ENCODE measurements around the gene NMNAT3.

Gene NMNAT3

GRCh38 chr3:139529662-139530061, 148.1 kb downstream of the NMNAT3 start:
- Histone ChIP-seq H3K9me3 (ENCODE audit: control insufficient read depth, low read length) (no peaks in the 10 kb centered on the region), H3K27me3 (replicated peaks; ENCODE audit: control insufficient read depth, insufficient read depth, low read length, poor library complexity, severe bottlenecking) (no peaks in the 10 kb centered on the region), H3K36me3 (ENCODE audit: control insufficient read depth, insufficient read depth, low read length) (no peaks in the 10 kb centered on the region), H3K4me1 (ENCODE audit: control insufficient read depth, insufficient read depth, low read length, poor library complexity, severe bottlenecking) (no peaks in the 10 kb centered on the region), H3K4me3 (ENCODE audit: insufficient read depth, low read depth, low read length, poor library complexity, severe bottlenecking) (no peak overlapping the region), H3K27ac (ENCODE audit: insufficient read depth, low read length, poor library complexity, severe bottlenecking) (no peak overlapping the region)
- DNase-seq: no peak

- no peak overlapping the region for H3K4me3 ChIP-seq (ENCODE audit: insufficient read depth, low read depth, low read length, poor library complexity, severe bottlenecking)
- no peaks in the 10 kb centered on the region for H3K36me3 ChIP-seq (ENCODE audit: control insufficient read depth, insufficient read depth, low read length)
- no peak overlapping the region for H3K27ac ChIP-seq (ENCODE audit: insufficient read depth, low read length, poor library complexity, severe bottlenecking)
- no peak for DNase-seq
- H3K4me1 ChIP-seq (ENCODE audit: control insufficient read depth, insufficient read depth, low read length, poor library complexity, severe bottlenecking): no peaks in the 10 kb centered on the region
- H3K9me3 ChIP-seq (ENCODE audit: control insufficient read depth, low read length): no peaks in the 10 kb centered on the region
- H3K27me3 ChIP-seq (replicated peaks; ENCODE audit: control insufficient read depth, insufficient read depth, low read length, poor library complexity, severe bottlenecking): no peaks in the 10 kb centered on the region
Observed at GRCh38 chr3:139528924-139529323, 148.8 kb downstream of the NMNAT3 start.

GRCh38 chr3:139528281-139528680, 149.5 kb downstream of the NMNAT3 start:
- Histone ChIP-seq H3K27me3 (replicated peaks; ENCODE audit: control insufficient read depth, insufficient read depth, low read length, poor library complexity, severe bottlenecking) (no peaks in the 10 kb centered on the region), H3K4me3 (ENCODE audit: insufficient read depth, low read depth, low read length, poor library complexity, severe bottlenecking) (no peak overlapping the region), H3K36me3 (ENCODE audit: control insufficient read depth, insufficient read depth, low read length) (no peaks in the 10 kb centered on the region), H3K27ac (ENCODE audit: insufficient read depth, low read length, poor library complexity, severe bottlenecking) (no peak overlapping the region), H3K9me3 (ENCODE audit: control insufficient read depth, low read length) (no peaks in the 10 kb centered on the region), H3K4me1 (ENCODE audit: control insufficient read depth, insufficient read depth, low read length, poor library complexity, severe bottlenecking) (no peaks in the 10 kb centered on the region)
- no peak for DNase-seq

- H3K36me3 ChIP-seq (ENCODE audit: control insufficient read depth, insufficient read depth, low read length): no peaks in the 10 kb centered on the region
- no peak overlapping the region for H3K27ac ChIP-seq (ENCODE audit: insufficient read depth, low read length, poor library complexity, severe bottlenecking)
- H3K9me3 ChIP-seq (ENCODE audit: control insufficient read depth, low read length): no peaks in the 10 kb centered on the region
- H3K4me3 ChIP-seq (ENCODE audit: insufficient read depth, low read depth, low read length, poor library complexity, severe bottlenecking): no peak overlapping the region
- DNase-seq: no peak
- no peaks in the 10 kb centered on the region for H3K27me3 ChIP-seq (replicated peaks; ENCODE audit: control insufficient read depth, insufficient read depth, low read length, poor library complexity, severe bottlenecking)
- H3K4me1 ChIP-seq (ENCODE audit: control insufficient read depth, insufficient read depth, low read length, poor library complexity, severe bottlenecking): no peaks in the 10 kb centered on the region
Observed at GRCh38 chr3:139527265-139527664, 150.5 kb downstream of the NMNAT3 start.

GRCh38 chr3:139526146-139526545, 151.6 kb downstream of the NMNAT3 start:
- H3K9me3 ChIP-seq (ENCODE audit: control insufficient read depth, low read length): no peaks in the 10 kb centered on the region
- no peak for DNase-seq
- H3K4me3 ChIP-seq (ENCODE audit: insufficient read depth, low read depth, low read length, poor library complexity, severe bottlenecking): no peak overlapping the region
- no peak overlapping the region for H3K27ac ChIP-seq (ENCODE audit: insufficient read depth, low read length, poor library complexity, severe bottlenecking)
- no peaks in the 10 kb centered on the region for H3K36me3 ChIP-seq (ENCODE audit: control insufficient read depth, insufficient read depth, low read length)
- H3K4me1 ChIP-seq (ENCODE audit: control insufficient read depth, insufficient read depth, low read length, poor library complexity, severe bottlenecking): no peaks in the 10 kb centered on the region
- H3K27me3 ChIP-seq (replicated peaks; ENCODE audit: control insufficient read depth, insufficient read depth, low read length, poor library complexity, severe bottlenecking): no peaks in the 10 kb centered on the region

- Histone ChIP-seq H3K27ac (ENCODE audit: insufficient read depth, low read length, poor library complexity, severe bottlenecking) (no peak overlapping the region), H3K36me3 (ENCODE audit: control insufficient read depth, insufficient read depth, low read length) (no peaks in the 10 kb centered on the region), H3K27me3 (replicated peaks; ENCODE audit: control insufficient read depth, insufficient read depth, low read length, poor library complexity, severe bottlenecking) (no peaks in the 10 kb centered on the region), H3K4me3 (ENCODE audit: insufficient read depth, low read depth, low read length, poor library complexity, severe bottlenecking) (no peak overlapping the region), H3K4me1 (ENCODE audit: control insufficient read depth, insufficient read depth, low read length, poor library complexity, severe bottlenecking) (no peaks in the 10 kb centered on the region), H3K9me3 (ENCODE audit: control insufficient read depth, low read length) (no peaks in the 10 kb centered on the region)
- DNase-seq: no peak
Observed at GRCh38 chr3:139524841-139525636, 152.7 kb downstream of the NMNAT3 start.

GRCh38 chr3:139523718-139524117, 154.1 kb downstream of the NMNAT3 start:
- no peaks in the 10 kb centered on the region for H3K9me3 ChIP-seq (ENCODE audit: control insufficient read depth, low read length)
- no peaks in the 10 kb centered on the region for H3K4me1 ChIP-seq (ENCODE audit: control insufficient read depth, insufficient read depth, low read length, poor library complexity, severe bottlenecking)
- H3K27ac ChIP-seq (ENCODE audit: insufficient read depth, low read length, poor library complexity, severe bottlenecking): no peak overlapping the region
- no peak for DNase-seq
- no peaks in the 10 kb centered on the region for H3K27me3 ChIP-seq (replicated peaks; ENCODE audit: control insufficient read depth, insufficient read depth, low read length, poor library complexity, severe bottlenecking)
- H3K36me3 ChIP-seq (ENCODE audit: control insufficient read depth, insufficient read depth, low read length): no peaks in the 10 kb centered on the region
- no peak overlapping the region for H3K4me3 ChIP-seq (ENCODE audit: insufficient read depth, low read depth, low read length, poor library complexity, severe bottlenecking)

- no peaks in the 10 kb centered on the region for H3K27me3 ChIP-seq (replicated peaks; ENCODE audit: control insufficient read depth, insufficient read depth, low read length, poor library complexity, severe bottlenecking)
- no peak for DNase-seq
- H3K4me1 ChIP-seq (ENCODE audit: control insufficient read depth, insufficient read depth, low read length, poor library complexity, severe bottlenecking): no peaks in the 10 kb centered on the region
- no peaks in the 10 kb centered on the region for H3K9me3 ChIP-seq (ENCODE audit: control insufficient read depth, low read length)
- H3K36me3 ChIP-seq (ENCODE audit: control insufficient read depth, insufficient read depth, low read length): no peaks in the 10 kb centered on the region
- no peak overlapping the region for H3K27ac ChIP-seq (ENCODE audit: insufficient read depth, low read length, poor library complexity, severe bottlenecking)
- H3K4me3 ChIP-seq (ENCODE audit: insufficient read depth, low read depth, low read length, poor library complexity, severe bottlenecking): no peak overlapping the region
Observed at GRCh38 chr3:139523166-139523565, 154.6 kb downstream of the NMNAT3 start.

GRCh38 chr3:139522421-139522820, 155.4 kb downstream of the NMNAT3 start:
- Histone ChIP-seq H3K27ac (ENCODE audit: insufficient read depth, low read length, poor library complexity, severe bottlenecking) (no peak overlapping the region), H3K4me3 (ENCODE audit: insufficient read depth, low read depth, low read length, poor library complexity, severe bottlenecking) (no peak overlapping the region), H3K27me3 (replicated peaks; ENCODE audit: control insufficient read depth, insufficient read depth, low read length, poor library complexity, severe bottlenecking) (no peaks in the 10 kb centered on the region), H3K4me1 (ENCODE audit: control insufficient read depth, insufficient read depth, low read length, poor library complexity, severe bottlenecking) (no peaks in the 10 kb centered on the region), H3K9me3 (ENCODE audit: control insufficient read depth, low read length) (no peaks in the 10 kb centered on the region), H3K36me3 (ENCODE audit: control insufficient read depth, insufficient read depth, low read length) (no peaks in the 10 kb centered on the region)
- DNase-seq: no peak

- no peaks in the 10 kb centered on the region for H3K9me3 ChIP-seq (ENCODE audit: control insufficient read depth, low read length)
- no peaks in the 10 kb centered on the region for H3K4me1 ChIP-seq (ENCODE audit: control insufficient read depth, insufficient read depth, low read length, poor library complexity, severe bottlenecking)
- no peaks in the 10 kb centered on the region for H3K27me3 ChIP-seq (replicated peaks; ENCODE audit: control insufficient read depth, insufficient read depth, low read length, poor library complexity, severe bottlenecking)
- H3K27ac ChIP-seq (ENCODE audit: insufficient read depth, low read length, poor library complexity, severe bottlenecking): no peak overlapping the region
- no peaks in the 10 kb centered on the region for H3K36me3 ChIP-seq (ENCODE audit: control insufficient read depth, insufficient read depth, low read length)
- H3K4me3 ChIP-seq (ENCODE audit: insufficient read depth, low read depth, low read length, poor library complexity, severe bottlenecking): no peak overlapping the region
- no peak for DNase-seq
Observed at GRCh38 chr3:139521816-139522215, 156.0 kb downstream of the NMNAT3 start.
